H9 (cell line): Measurements from ENCODE around the gene F5. TPM values are rescaled to one million over a fixed set of nuclear protein-coding genes. Genes with fewer than 3 reads are reported as not detected.

ENCODE experiments used
- DNase-seq: peaks from one replicate; pipeline ENCODE4 v3.0.0-alpha.2; 2017
- H2AFZ ChIP-seq: one replicate; pipeline ENCODE4 v1.6.1; 2013; ENCODE audit warnings: mild to moderate bottlenecking, low read length, control low read depth, moderate library complexity
- H2AK5ac ChIP-seq: 2 replicates; pipeline ENCODE4 v1.6.1; 2013; ENCODE audit warnings: low read length, control low read depth, mixed read lengths; ENCODE audit not compliant: insufficient read length
- H2BK120ac ChIP-seq: one replicate; pipeline ENCODE4 v1.6.1; 2013; ENCODE audit warnings: low read depth, mild to moderate bottlenecking, low read length, control low read depth, inconsistent platforms; ENCODE audit not compliant: poor library complexity, severe bottlenecking
- H2BK12ac ChIP-seq: 2 replicates; pipeline ENCODE4 v1.6.1; 2013; ENCODE audit warnings: low read length, control low read depth, mixed read lengths, low read depth; ENCODE audit not compliant: insufficient read length
- H2BK15ac ChIP-seq: 2 replicates; pipeline ENCODE4 v1.6.1; 2013; ENCODE audit warnings: low read depth, low read length, control low read depth
- H2BK20ac ChIP-seq: one replicate; pipeline ENCODE4 v1.6.1; 2013; ENCODE audit warnings: low read depth, mild to moderate bottlenecking, low read length, control low read depth, inconsistent platforms; ENCODE audit not compliant: poor library complexity, severe bottlenecking
- H2BK5ac ChIP-seq: 2 replicates; pipeline ENCODE4 v1.6.1; 2013; ENCODE audit warnings: low read length, control low read depth, mixed read lengths; ENCODE audit not compliant: insufficient read length
- H3K14ac ChIP-seq: 2 replicates; pipeline ENCODE4 v1.6.1; 2013; ENCODE audit warnings: low read length, control low read depth; ENCODE audit not compliant: insufficient read depth
- H3K18ac ChIP-seq: 2 replicates; pipeline ENCODE4 v1.6.1; 2013; ENCODE audit warnings: low read depth, mild to moderate bottlenecking, mixed read lengths, low read length, control low read depth; ENCODE audit not compliant: insufficient read length
- H3K23ac ChIP-seq: 2 replicates; pipeline ENCODE4 v1.6.1; 2013; ENCODE audit warnings: low read length, control low read depth, mixed read lengths, low read depth; ENCODE audit not compliant: insufficient read length
- H3K23me2 ChIP-seq: 2 replicates; pipeline ENCODE4 v1.6.1; 2013; ENCODE audit warnings: low read depth, mild to moderate bottlenecking, mixed read lengths, low read length, control low read depth; ENCODE audit not compliant: insufficient read length, poor library complexity, severe bottlenecking
- H3K27ac ChIP-seq: 2 replicates; pipeline ENCODE4 v1.5.1; 2013; ENCODE audit warnings: low read length, control low read depth, mixed read lengths, low read depth; ENCODE audit not compliant: insufficient read length
- H3K27me3 ChIP-seq: 2 replicates; pipeline ENCODE4 v1.6.1; 2013; ENCODE audit warnings: low read length, control low read depth, inconsistent platforms; ENCODE audit not compliant: insufficient read depth
- H3K4ac ChIP-seq: 2 replicates; pipeline ENCODE4 v1.6.1; 2013; ENCODE audit warnings: low read depth, mild to moderate bottlenecking, control low read depth, inconsistent platforms, low read length, moderate library complexity
- H3K4me1 ChIP-seq: 2 replicates; pipeline ENCODE4 v1.6.1; 2013; ENCODE audit warnings: low read length, control low read depth, inconsistent platforms; ENCODE audit not compliant: insufficient read depth
- H3K4me2 ChIP-seq: 2 replicates; pipeline ENCODE4 v1.6.1; 2013; ENCODE audit warnings: low read length, control low read depth, mixed read lengths; ENCODE audit not compliant: insufficient read length, insufficient read depth
- H3K56ac ChIP-seq: 2 replicates; pipeline ENCODE4 v1.6.1; 2013; ENCODE audit warnings: low read depth, mild to moderate bottlenecking, mixed read lengths, low read length, control low read depth; ENCODE audit not compliant: insufficient read length
- H3K79me1 ChIP-seq: 2 replicates; pipeline ENCODE4 v1.6.1; 2013; ENCODE audit warnings: low read depth, mild to moderate bottlenecking, moderate library complexity, low read length, control low read depth, inconsistent platforms; ENCODE audit not compliant: insufficient read depth, poor library complexity, severe bottlenecking
- H3K79me2 ChIP-seq: 2 replicates; pipeline ENCODE4 v1.6.1; 2013; ENCODE audit warnings: low read length, control low read depth, inconsistent platforms; ENCODE audit not compliant: insufficient read depth
- H3K9ac ChIP-seq: 2 replicates; pipeline ENCODE4 v1.6.1; 2013; ENCODE audit warnings: low read length, control low read depth, mixed read lengths; ENCODE audit not compliant: insufficient read length; ENCODE audit errors: extremely low read depth
- H3K9me3 ChIP-seq: one replicate; pipeline ENCODE4 v1.6.1; 2013; ENCODE audit warnings: low read depth, low read length, inconsistent platforms; ENCODE audit not compliant: control insufficient read depth
- H3T11ph ChIP-seq: one replicate; pipeline ENCODE4 v1.6.1; 2013; ENCODE audit warnings: mild to moderate bottlenecking, low read length, control low read depth, inconsistent platforms
- H4K20me1 ChIP-seq: one replicate; pipeline ENCODE4 v1.6.1; 2013; ENCODE audit not compliant: control insufficient read depth, insufficient read length, insufficient read depth
- H4K5ac ChIP-seq: 2 replicates; pipeline ENCODE4 v1.6.1; 2013; ENCODE audit warnings: low read depth, mild to moderate bottlenecking, mixed read lengths, low read length, control low read depth; ENCODE audit not compliant: insufficient read length
- H4K8ac ChIP-seq: replicated peaks from 2 replicates; pipeline ENCODE4 v1.6.1; 2013; ENCODE audit warnings: low read length, control low read depth, mixed read lengths, low read depth; ENCODE audit not compliant: insufficient read length
- H4K91ac ChIP-seq: 2 replicates; pipeline ENCODE4 v1.6.1; 2013; ENCODE audit warnings: low read depth, mild to moderate bottlenecking, moderate library complexity, mixed read lengths, low read length, control low read depth; ENCODE audit not compliant: insufficient read length
- H3K27ac Mint-ChIP-seq, 3 experiments: 2 replicates in 2 of 3; 3 replicates in 1 of 3; pipeline ENCODE4 v1.8.0; 2020 to 2021; ENCODE audit warnings: mixed read lengths in 3 of 3, mild to moderate bottlenecking in 1 of 3, moderate library complexity in 1 of 3
- H3K27me3 Mint-ChIP-seq: 2 replicates; pipeline ENCODE4 v1.8.0; 2021; ENCODE audit warnings: low read depth, mild to moderate bottlenecking, moderate library complexity, mixed read lengths
- H3K36me3 Mint-ChIP-seq, 3 experiments: 2 replicates in 2 of 3; 3 replicates in 1 of 3; pipeline ENCODE4 v1.8.0; 2020 to 2021; ENCODE audit warnings: low read depth in 3 of 3, mixed read lengths in 3 of 3; ENCODE audit not compliant: insufficient read depth in 1 of 3
- H3K4me1 Mint-ChIP-seq, 2 experiments: 2 replicates each; pipeline ENCODE4 v1.8.0; 2020; ENCODE audit warnings: mixed read lengths in 2 of 2
- H3K4me3 Mint-ChIP-seq, 2 experiments: 2 replicates in 1 of 2; 3 replicates in 1 of 2; pipeline ENCODE4 v1.8.0; 2020 to 2021; ENCODE audit warnings: mild to moderate bottlenecking in 2 of 2, mixed read lengths in 2 of 2, moderate library complexity in 1 of 2
- H3K9me3 Mint-ChIP-seq, 2 experiments: 2 replicates in 1 of 2; 3 replicates in 1 of 2; pipeline ENCODE4 v1.8.0; 2020; ENCODE audit warnings: mild to moderate bottlenecking in 2 of 2, mixed read lengths in 2 of 2, moderate library complexity in 1 of 2
- WGBS: extraction: QIAGEN DNeasy Blood & Tissue Kit; methylation state at CpG from one replicate; pipeline ENCODE4 v1.1.7; 2013; ENCODE audit warnings: missing lambda C conversion rate, low lambda C conversion rate, mixed read lengths; ENCODE audit not compliant: insufficient read length; ENCODE audit errors: extremely low coverage; 5-methylcytosine and 5-hydroxymethylcytosine counted together
- total RNA-seq: library from RNA; stranded (reverse); gene quantifications from 2 replicates; pipeline ENCODE4 v1.2.1, GENCODE V29; 2021
- TF ChIP-seq, protein P1 (sequence below): fragments of 200-600 bp; sonication (generic); conservative IDR thresholded peaks from 3 replicates; pipeline ENCODE4 v1.8.0; 2021; ENCODE audit warnings: antibody characterized with exemption, mild to moderate bottlenecking

Gene F5
- total RNA-seq, 1 experiment from 2014 or later, result 0.04 TPM

DNA sequence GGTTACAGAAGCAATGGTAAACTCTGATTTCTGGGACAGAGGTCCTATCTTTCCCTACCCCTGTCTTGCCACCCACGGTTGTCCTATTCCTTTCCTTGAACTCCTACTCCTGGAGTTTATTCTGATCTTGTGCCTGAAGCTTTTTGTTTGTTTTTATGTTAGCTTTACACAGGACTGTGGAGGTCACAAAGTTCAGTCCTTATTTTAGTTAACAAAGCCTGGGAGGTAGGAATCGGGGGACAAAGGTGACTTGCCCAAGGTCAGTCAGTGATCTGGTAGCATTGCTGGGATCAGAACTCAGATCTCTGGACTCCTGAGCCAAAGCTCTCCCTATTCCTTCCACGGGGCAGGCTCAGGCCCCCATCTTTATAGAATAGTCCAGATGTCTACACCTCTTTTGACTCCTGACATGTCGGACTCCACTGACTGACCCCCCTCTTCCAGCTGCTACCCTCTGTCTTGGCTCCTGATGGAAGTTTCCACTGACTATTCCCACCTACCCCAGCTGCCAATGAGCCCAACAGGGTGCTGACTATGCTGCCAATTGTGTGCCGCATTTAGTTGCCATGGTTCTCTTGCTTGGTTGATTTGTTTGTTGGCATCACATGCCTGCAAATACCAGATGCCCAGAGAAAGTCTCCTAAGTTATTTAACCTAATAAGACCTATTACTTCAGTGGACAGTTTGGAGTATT is 9.9 kb downstream of the F5 start:
- Mint-ChIP-seq H3K4me1 (no peaks in the 10 kb centered on the region), H3K36me3 (no peaks in the 10 kb centered on the region), H3K4me3 (no peak overlapping the region), H3K27ac (0 out of 7 replicates have a peak overlapping the region, but pooled peaks of 1 of the 3 experiments have one; percentile 36), H3K9me3 (no peaks in the 10 kb centered on the region), H3K27me3 (peaks cover 4% of the 10 kb centered on the region)
- TF ChIP-seq, protein P1, sequence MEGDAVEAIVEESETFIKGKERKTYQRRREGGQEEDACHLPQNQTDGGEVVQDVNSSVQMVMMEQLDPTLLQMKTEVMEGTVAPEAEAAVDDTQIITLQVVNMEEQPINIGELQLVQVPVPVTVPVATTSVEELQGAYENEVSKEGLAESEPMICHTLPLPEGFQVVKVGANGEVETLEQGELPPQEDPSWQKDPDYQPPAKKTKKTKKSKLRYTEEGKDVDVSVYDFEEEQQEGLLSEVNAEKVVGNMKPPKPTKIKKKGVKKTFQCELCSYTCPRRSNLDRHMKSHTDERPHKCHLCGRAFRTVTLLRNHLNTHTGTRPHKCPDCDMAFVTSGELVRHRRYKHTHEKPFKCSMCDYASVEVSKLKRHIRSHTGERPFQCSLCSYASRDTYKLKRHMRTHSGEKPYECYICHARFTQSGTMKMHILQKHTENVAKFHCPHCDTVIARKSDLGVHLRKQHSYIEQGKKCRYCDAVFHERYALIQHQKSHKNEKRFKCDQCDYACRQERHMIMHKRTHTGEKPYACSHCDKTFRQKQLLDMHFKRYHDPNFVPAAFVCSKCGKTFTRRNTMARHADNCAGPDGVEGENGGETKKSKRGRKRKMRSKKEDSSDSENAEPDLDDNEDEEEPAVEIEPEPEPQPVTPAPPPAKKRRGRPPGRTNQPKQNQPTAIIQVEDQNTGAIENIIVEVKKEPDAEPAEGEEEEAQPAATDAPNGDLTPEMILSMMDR, result no peak
- no peak overlapping the region for H3K18ac ChIP-seq
- H3K4me2 ChIP-seq, result no peak overlapping the region
- H3K4ac ChIP-seq, result no peak overlapping the region
- H2AFZ ChIP-seq, result no peak overlapping the region
- no peak overlapping the region for H2BK5ac ChIP-seq
- no peak overlapping the region for H2BK15ac ChIP-seq
- no peaks in the 10 kb centered on the region for H4K20me1 ChIP-seq
- H3K56ac ChIP-seq, result no peak overlapping the region
- no peak overlapping the region for H4K5ac ChIP-seq
- H3K14ac ChIP-seq, result no peak overlapping the region; the same call in 1 of the 2 replicates
- H3T11ph ChIP-seq, result no peak overlapping the region
- no peak overlapping the region for H4K91ac ChIP-seq
- H3K23ac ChIP-seq, result no peak overlapping the region
- H2BK120ac ChIP-seq, result no peak overlapping the region
- no peaks in the 10 kb centered on the region for H3K79me2 ChIP-seq
- DNase-seq, result no peak
- H2AK5ac ChIP-seq, result no peak overlapping the region
- H3K4me1 ChIP-seq, result no peaks in the 10 kb centered on the region
- H2BK12ac ChIP-seq, result no peak overlapping the region
- no peak overlapping the region for H4K8ac ChIP-seq
- H3K9me3 ChIP-seq, result no peaks in the 10 kb centered on the region
- H2BK20ac ChIP-seq, result no peak overlapping the region
- no peaks in the 10 kb centered on the region for H3K23me2 ChIP-seq
- no peaks in the 10 kb centered on the region for H3K79me1 ChIP-seq
- no peak overlapping the region for H3K9ac ChIP-seq
- no CpG with 5 or more reads among the region's 5 CpGs for WGBS
- no peaks in the 10 kb centered on the region for H3K27me3 ChIP-seq
- H3K27ac ChIP-seq, result no peak overlapping the region
